GM12878 (cell line): ENCODE data around the gene TSHZ2. TPM values are rescaled to one million over a fixed set of nuclear protein-coding genes. Genes with fewer than 3 reads are reported as not detected.

Experiments
- ATAC-seq: fragments of 200-7000 bp; cut with Tn5 transposase; 3 replicates; pipeline ENCODE4 v1.9.1; 2020; ENCODE audit warnings: mild to moderate bottlenecking, moderate library complexity
- BruUV-seq: library from RNA; stranded (reverse); fragments of 400-500 nt; replicated peaks from 2 replicates; lab custom pipeline; 2021; lab: Mats Ljungman, UMichigan
- CTCF ChIA-PET: fragments of 300-600 bp; sonication (Branson Sonifier 250); formaldehyde crosslinking; extraction: SDS; loops from one replicate; lab custom pipeline; 2021; ENCODE audit warnings: inconsistent platforms; lab: Yijun Ruan, JAX
- POLR2A ChIA-PET: fragments of 350-600 bp; formaldehyde crosslinking; extraction: SDS; loops from one replicate; lab custom pipeline; 2021; ENCODE audit warnings: inconsistent platforms; lab: Charles Lee
- RAD21 ChIA-PET: fragments of 300-600 bp; sonication (Branson Sonifier 250); formaldehyde crosslinking; loops from one replicate; lab custom pipeline; 2023; ENCODE audit warnings: antibody characterized with exemption; ENCODE audit not compliant: unreplicated experiment; lab: Charles Lee
- SMC1A ChIA-PET: fragments of 300-600 bp; sonication (Branson Sonifier 250); formaldehyde crosslinking; loops from one replicate; lab custom pipeline; 2023; ENCODE audit not compliant: unreplicated experiment, uncharacterized antibody; lab: Charles Lee
- DNase-seq: peaks from one replicate; pipeline ENCODE4 v3.0.0-alpha.2; 2011; ENCODE audit warnings: low read depth, low spot score
- FAIRE-seq: peaks from 3 replicates; lab custom pipeline; 2011; peaks lifted over from hg19 to GRCh38; lab: Jason Lieb, UNC
- H2AFZ ChIP-seq: 2 replicates; pipeline ENCODE4 v1.6.0; 2011; ENCODE audit warnings: low read depth, low read length, control low read depth; ENCODE audit not compliant: control insufficient read depth
- H3K27ac ChIP-seq: 2 replicates; pipeline ENCODE4 v1.5.1; 2011; ENCODE audit warnings: control low read depth; ENCODE audit not compliant: control insufficient read depth, insufficient read depth
- H3K27me3 ChIP-seq, 2 experiments: replicated peaks in 1 of 2; 2 replicates each; pipeline versions ENCODE4 v1.6.0 to v1.6.1; 2011; ENCODE audit warnings: low read length in 1 of 2; ENCODE audit not compliant: control insufficient read depth in 2 of 2, insufficient read depth in 2 of 2
- H3K36me3 ChIP-seq, 2 experiments: 2 replicates each; pipeline ENCODE4 v1.5.1; 2011; ENCODE audit warnings: low read length in 1 of 2; ENCODE audit not compliant: control insufficient read depth in 2 of 2, insufficient read depth in 2 of 2
- H3K4me1 ChIP-seq: 2 replicates; pipeline ENCODE4 v1.6.1; 2011; ENCODE audit warnings: mild to moderate bottlenecking, low read length, moderate library complexity, mixed read lengths; ENCODE audit not compliant: control insufficient read depth, insufficient read depth
- H3K4me2 ChIP-seq: 2 replicates; pipeline ENCODE4 v1.6.0; 2011; ENCODE audit warnings: control low read depth; ENCODE audit not compliant: control insufficient read depth, insufficient read depth
- H3K4me3 ChIP-seq: fragments of 200-600 bp; sonication (generic); 2 replicates; pipeline ENCODE4 v1.5.1; 2016
- H3K79me2 ChIP-seq: 2 replicates; pipeline ENCODE4 v1.6.0; 2011; ENCODE audit warnings: low read length; ENCODE audit not compliant: control insufficient read depth, insufficient read depth
- H3K9ac ChIP-seq: 2 replicates; pipeline ENCODE4 v1.8.0; 2011; ENCODE audit warnings: low read length, control low read depth, mixed read lengths; ENCODE audit not compliant: control insufficient read depth, insufficient read depth
- H3K9me3 ChIP-seq: replicated peaks from 3 replicates; pipeline ENCODE4 v1.5.1; 2011; ENCODE audit warnings: mild to moderate bottlenecking, low read length; ENCODE audit not compliant: control insufficient read depth, insufficient read depth
- H4K20me1 ChIP-seq: 2 replicates; pipeline ENCODE4 v1.6.0; 2011; ENCODE audit not compliant: control insufficient read depth, insufficient read depth
- CHD4 ChIP-seq: fragments of 200-600 bp; sonication (generic); IDR thresholded peaks from 2 replicates; pipeline ENCODE4 v1.6.1; 2016; ENCODE audit warnings: mild to moderate bottlenecking
- FOXM1 ChIP-seq: IDR thresholded peaks from 2 replicates; pipeline ENCODE4 v1.6.1; 2012; ENCODE audit warnings: low read depth, mild to moderate bottlenecking, inconsistent platforms, low read length, moderate library complexity
- IRF4 ChIP-seq: IDR thresholded peaks from 2 replicates; pipeline ENCODE4 v1.6.1; 2011; ENCODE audit warnings: low read depth, low read length
- NFYA ChIP-seq: IDR thresholded peaks from 2 replicates; pipeline ENCODE4 v1.6.1; 2011; ENCODE audit warnings: low read depth, mild to moderate bottlenecking, low read length, improper control_type of control experiment, borderline replicate concordance
- TCF3 ChIP-seq: IDR thresholded peaks from 2 replicates; pipeline ENCODE4 v1.6.1; 2012; ENCODE audit warnings: low read depth, mild to moderate bottlenecking, low read length, borderline replicate concordance; ENCODE audit not compliant: insufficient read depth
- TCF7 ChIP-seq: IDR thresholded peaks from 2 replicates; pipeline ENCODE4 v1.6.1; 2014; ENCODE audit warnings: antibody characterized with exemption, borderline replicate concordance
- ZSCAN29 ChIP-seq: fragments of 450-650 bp; IDR thresholded peaks from 2 replicates; pipeline ENCODE4 v1.6.1; 2017; ENCODE audit warnings: mild to moderate bottlenecking, moderate library complexity
- WGBS: methylation state at CpG from one replicate; pipeline ENCODE4 v1.1.6; 2016; ENCODE audit warnings: low lambda C conversion rate; ENCODE audit not compliant: insufficient replicate concordance, insufficient coverage; ENCODE audit errors: missing lambda C conversion rate; 5-methylcytosine and 5-hydroxymethylcytosine counted together
- in situ Hi-C: fragments of 300-500 bp; cut with MboI; formaldehyde crosslinking; loops from 9 replicates; pipeline ENCODE4 v1.14.3; 2018; ENCODE audit warnings: mixed read lengths
- intact Hi-C: fragments of 100-400 bp; cut with micrococcal nuclease; formaldehyde crosslinking; loops from one replicate; pipeline ENCODE4 v1.14.2; 2022; ENCODE audit not compliant: unreplicated experiment
- polyA plus RNA-seq, 11 experiments: library from polyadenylated mRNA; depleted of rRNA in 4 of 11; unstranded in 6 of 11; stranded (reverse) in 5 of 11; fragments of >200 nt; fragmentation: Nextera tagmentation in 4 of 11; fragmentation: Illumina TruSeq in 1 of 11; extraction: Ambion mirVana in 4 of 11; extraction: Trizol in 1 of 11; gene quantifications; 1 replicate in 1 of 11; 2 replicates in 10 of 11; pipeline versions ENCODE4 v1.2.1 to v1.2.3, GENCODE V29; 2011 to 2016; ENCODE audit warnings: inconsistent platforms in 2 of 11, missing spikeins in 2 of 11, low read depth in 1 of 11
- total RNA-seq, 4 experiments: library from RNA; depleted of rRNA in 3 of 4; stranded (reverse); fragments of >200 nt in 3 of 4; fragmentation: Illumina TruSeq in 1 of 4; extraction: Trizol in 1 of 4; gene quantifications; 2 replicates each; pipeline versions ENCODE4 v1.2.1 to v1.2.3, GENCODE V29; 2013 to 2021
- TF ChIP-seq, protein P1 (sequence below): IDR thresholded peaks from 2 replicates; pipeline ENCODE4 v1.6.1; 2012; ENCODE audit warnings: low read depth, low read length, improper control_type of control experiment
- TF ChIP-seq, protein P2 (sequence below): fragments of 150-350 bp; IDR thresholded peaks from 2 replicates; pipeline ENCODE4 v1.6.1; 2016; ENCODE audit warnings: low read depth, low read length

Gene TSHZ2
- total and polyA plus RNA-seq, 10 of the 15 experiments (the other 5 are each of a cell fraction or from before 2014, with no cell fraction given) = 0.01 to 0.86 (median 0.13) TPM; not detected in 2

GRCh38 chr20:53183181-53183580, 211.0 kb downstream of the TSHZ2 start:
- no TSS peak for BruUV-seq
- SMC1A ChIA-PET = interaction anchor here (1.9 kb wide), 1 partner anchor 11 kb away, joined by 5 read pairs; no protein-coding TSS in a partner anchor
- H3K79me2 ChIP-seq = no peaks in the 10 kb centered on the region

More at GRCh38 chr20:53183181-53183580, 211.0 kb downstream of the TSHZ2 start:
- Histone ChIP-seq H3K27me3 (no peaks in the 10 kb centered on the region), H2AFZ (no peak overlapping the region), H3K4me2 (no peak overlapping the region), H3K4me3 (no peak overlapping the region), H3K36me3 (no peaks in the 10 kb centered on the region), H3K9ac (no peak overlapping the region), H3K27ac (no peak overlapping the region), H3K9me3 (no peaks in the 10 kb centered on the region), H4K20me1 (no peaks in the 10 kb centered on the region), H3K4me1 (peaks cover 6% of the 10 kb centered on the region; the same call in 1 of the 2 replicates)
- intact Hi-C loops = no loop called here
- no peak for ATAC-seq
- in situ Hi-C loops = no loop called here
- no peak for TF ChIP-seq TCF7
- TF ChIP-seq IRF4 = no peak
- no peak for TF ChIP-seq FOXM1
- no peak for TF ChIP-seq TCF3
- TF ChIP-seq, protein P1, sequence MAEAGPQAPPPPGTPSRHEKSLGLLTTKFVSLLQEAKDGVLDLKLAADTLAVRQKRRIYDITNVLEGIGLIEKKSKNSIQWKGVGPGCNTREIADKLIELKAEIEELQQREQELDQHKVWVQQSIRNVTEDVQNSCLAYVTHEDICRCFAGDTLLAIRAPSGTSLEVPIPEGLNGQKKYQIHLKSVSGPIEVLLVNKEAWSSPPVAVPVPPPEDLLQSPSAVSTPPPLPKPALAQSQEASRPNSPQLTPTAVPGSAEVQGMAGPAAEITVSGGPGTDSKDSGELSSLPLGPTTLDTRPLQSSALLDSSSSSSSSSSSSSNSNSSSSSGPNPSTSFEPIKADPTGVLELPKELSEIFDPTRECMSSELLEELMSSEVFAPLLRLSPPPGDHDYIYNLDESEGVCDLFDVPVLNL = no peak
- no peak for TF ChIP-seq NFYA
- TF ChIP-seq, protein P2, sequence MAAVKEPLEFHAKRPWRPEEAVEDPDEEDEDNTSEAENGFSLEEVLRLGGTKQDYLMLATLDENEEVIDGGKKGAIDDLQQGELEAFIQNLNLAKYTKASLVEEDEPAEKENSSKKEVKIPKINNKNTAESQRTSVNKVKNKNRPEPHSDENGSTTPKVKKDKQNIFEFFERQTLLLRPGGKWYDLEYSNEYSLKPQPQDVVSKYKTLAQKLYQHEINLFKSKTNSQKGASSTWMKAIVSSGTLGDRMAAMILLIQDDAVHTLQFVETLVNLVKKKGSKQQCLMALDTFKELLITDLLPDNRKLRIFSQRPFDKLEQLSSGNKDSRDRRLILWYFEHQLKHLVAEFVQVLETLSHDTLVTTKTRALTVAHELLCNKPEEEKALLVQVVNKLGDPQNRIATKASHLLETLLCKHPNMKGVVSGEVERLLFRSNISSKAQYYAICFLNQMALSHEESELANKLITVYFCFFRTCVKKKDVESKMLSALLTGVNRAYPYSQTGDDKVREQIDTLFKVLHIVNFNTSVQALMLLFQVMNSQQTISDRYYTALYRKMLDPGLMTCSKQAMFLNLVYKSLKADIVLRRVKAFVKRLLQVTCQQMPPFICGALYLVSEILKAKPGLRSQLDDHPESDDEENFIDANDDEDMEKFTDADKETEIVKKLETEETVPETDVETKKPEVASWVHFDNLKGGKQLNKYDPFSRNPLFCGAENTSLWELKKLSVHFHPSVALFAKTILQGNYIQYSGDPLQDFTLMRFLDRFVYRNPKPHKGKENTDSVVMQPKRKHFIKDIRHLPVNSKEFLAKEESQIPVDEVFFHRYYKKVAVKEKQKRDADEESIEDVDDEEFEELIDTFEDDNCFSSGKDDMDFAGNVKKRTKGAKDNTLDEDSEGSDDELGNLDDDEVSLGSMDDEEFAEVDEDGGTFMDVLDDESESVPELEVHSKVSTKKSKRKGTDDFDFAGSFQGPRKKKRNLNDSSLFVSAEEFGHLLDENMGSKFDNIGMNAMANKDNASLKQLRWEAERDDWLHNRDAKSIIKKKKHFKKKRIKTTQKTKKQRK = no peak
- TF ChIP-seq ZSCAN29 = no peak
- TF ChIP-seq CHD4 = no peak
- POLR2A ChIA-PET = no interaction called here
- DNase-seq = no peak
- CTCF ChIA-PET = no interaction called here
- RAD21 ChIA-PET = no interaction called here
- WGBS = 69% methylated on average over 6 of the region's 6 CpGs
- no peak for FAIRE-seq
